IMR-90 (cell line): ENCODE data around the gene RPA3. TPM values are rescaled to one million over a fixed set of nuclear protein-coding genes. Genes with fewer than 3 reads are reported as not detected.

Source experiments
- ATAC-seq: fragments of 200-7000 bp; cut with Tn5 transposase; 2 replicates; pipeline ENCODE4 v1.9.1; 2020; ENCODE audit warnings: low read depth, mild to moderate bottlenecking, moderate library complexity
- BruUV-seq: library from RNA; stranded (reverse); fragments of 400-500 nt; replicated peaks from 2 replicates; lab custom pipeline; 2021; lab: Mats Ljungman, UMichigan
- CTCF ChIA-PET: fragments of 300-600 bp; formaldehyde crosslinking; extraction: SDS; loops from one replicate; lab custom pipeline; 2021; ENCODE audit warnings: antibody characterized with exemption; lab: Yijun Ruan, JAX
- POLR2A ChIA-PET: fragments of 300-600 bp; sonication (Branson Sonifier 250); formaldehyde crosslinking; loops from one replicate; lab custom pipeline; 2022; ENCODE audit warnings: antibody characterized with exemption; ENCODE audit not compliant: unreplicated experiment; lab: Charles Lee
- DNase-seq: peaks from one replicate; pipeline ENCODE4 v3.0.0; 2013
- H2AFZ ChIP-seq: replicated peaks from 2 replicates; pipeline ENCODE3; 2013; ENCODE audit warnings: low read length, mild to moderate bottlenecking; ENCODE audit not compliant: poor library complexity
- H2AK5ac ChIP-seq: 2 replicates; pipeline ENCODE4 v1.6.1; 2013; ENCODE audit warnings: low read depth, low read length, inconsistent platforms
- H2AK9ac ChIP-seq: replicated peaks from 2 replicates; pipeline ENCODE3; 2013; ENCODE audit warnings: mild to moderate bottlenecking, low read depth, low read length, moderate library complexity; ENCODE audit not compliant: poor library complexity
- H2BK120ac ChIP-seq: 2 replicates; pipeline ENCODE4 v1.6.1; 2013; ENCODE audit warnings: low read depth, low read length, inconsistent platforms
- H2BK15ac ChIP-seq: 3 replicates; pipeline ENCODE4 v1.6.1; 2013; ENCODE audit warnings: low read depth, low read length, inconsistent platforms
- H2BK20ac ChIP-seq: 2 replicates; pipeline ENCODE4 v1.6.1; 2013; ENCODE audit warnings: low read depth, mild to moderate bottlenecking, inconsistent platforms, low read length, moderate library complexity
- H2BK5ac ChIP-seq: 2 replicates; pipeline ENCODE4 v1.6.1; 2013; ENCODE audit warnings: mild to moderate bottlenecking, low read depth, low read length, inconsistent platforms; ENCODE audit not compliant: poor library complexity, severe bottlenecking
- H3K14ac ChIP-seq: replicated peaks from 2 replicates; pipeline ENCODE4 v1.6.1; 2013; ENCODE audit warnings: low read depth, low read length, inconsistent platforms
- H3K18ac ChIP-seq: 2 replicates; pipeline ENCODE4 v1.6.1; 2013; ENCODE audit warnings: low read depth, low read length, control low read depth
- H3K23ac ChIP-seq: 2 replicates; pipeline ENCODE4 v1.6.1; 2013; ENCODE audit warnings: low read depth, low read length, inconsistent platforms
- H3K27ac ChIP-seq: 2 replicates; pipeline ENCODE4 v1.5.1; 2013; ENCODE audit warnings: mild to moderate bottlenecking, control low read depth, low read length; ENCODE audit not compliant: insufficient read depth
- H3K27me3 ChIP-seq: 2 replicates; pipeline ENCODE4 v1.6.1; 2013; ENCODE audit warnings: low read length; ENCODE audit not compliant: control insufficient read depth, insufficient read depth
- H3K36me3 ChIP-seq: 2 replicates; pipeline ENCODE4 v1.6.1; 2013; ENCODE audit warnings: low read length, mixed read lengths; ENCODE audit not compliant: control insufficient read depth, insufficient read depth
- H3K4ac ChIP-seq: 2 replicates; pipeline ENCODE4 v1.6.1; 2013; ENCODE audit warnings: low read depth, low read length, inconsistent platforms
- H3K4me1 ChIP-seq: 2 replicates; pipeline ENCODE4 v1.6.1; 2013; ENCODE audit warnings: low read length, mixed read lengths; ENCODE audit not compliant: control insufficient read depth, insufficient read depth
- H3K4me2 ChIP-seq: 2 replicates; pipeline ENCODE4 v1.6.1; 2013; ENCODE audit warnings: low read depth, mild to moderate bottlenecking, control low read depth, low read length, moderate library complexity
- H3K4me3 ChIP-seq: 2 replicates; pipeline ENCODE4 v1.5.1; 2013; ENCODE audit warnings: low read depth, mild to moderate bottlenecking, control low read depth, low read length, moderate library complexity; ENCODE audit not compliant: insufficient read depth
- H3K56ac ChIP-seq: 2 replicates; pipeline ENCODE4 v1.6.1; 2013; ENCODE audit warnings: low read length, inconsistent platforms; ENCODE audit not compliant: insufficient read depth; ENCODE audit errors: extremely low read depth
- H3K79me1 ChIP-seq, 2 experiments: 2 replicates each; pipeline ENCODE4 v1.6.1; 2013; ENCODE audit warnings: low read length in 2 of 2, inconsistent platforms in 1 of 2, low read depth in 1 of 2
- H3K9ac ChIP-seq: 2 replicates; pipeline ENCODE4 v1.6.1; 2013; ENCODE audit warnings: low read depth, low read length, control low read depth
- H3K9me1 ChIP-seq: 2 replicates; pipeline ENCODE4 v1.6.1; 2013; ENCODE audit warnings: low read length, inconsistent platforms; ENCODE audit not compliant: insufficient read depth
- H3K9me3 ChIP-seq: 2 replicates; pipeline ENCODE4 v1.6.1; 2013; ENCODE audit warnings: low read length; ENCODE audit not compliant: control insufficient read depth, insufficient read depth
- H4K20me1 ChIP-seq: 2 replicates; pipeline ENCODE4 v1.6.1; 2013; ENCODE audit warnings: low read length, inconsistent platforms; ENCODE audit not compliant: insufficient read depth
- H4K5ac ChIP-seq: 2 replicates; pipeline ENCODE4 v1.6.1; 2013; ENCODE audit warnings: mild to moderate bottlenecking, low read depth, low read length, control low read depth
- H4K8ac ChIP-seq, 2 experiments: 2 replicates each; pipeline ENCODE4 v1.6.1; 2013; ENCODE audit warnings: low read depth in 2 of 2, low read length in 2 of 2, control low read depth in 1 of 2, inconsistent platforms in 1 of 2
- H4K91ac ChIP-seq: 2 replicates; pipeline ENCODE4 v1.6.1; 2013; ENCODE audit warnings: low read depth, low read length, inconsistent platforms; ENCODE audit not compliant: insufficient read depth
- BHLHE40 ChIP-seq: fragments of 150-350 bp; IDR thresholded peaks from 2 replicates; pipeline ENCODE4 v1.6.1; 2016; ENCODE audit warnings: mild to moderate bottlenecking, low read depth, low read length
- CEBPB ChIP-seq: IDR thresholded peaks from 2 replicates; pipeline ENCODE4 v1.6.1; 2012; ENCODE audit warnings: low read depth, low read length, improper control_type of control experiment
- CHD1 ChIP-seq: IDR thresholded peaks from 2 replicates; pipeline ENCODE4 v1.6.1; 2012; ENCODE audit warnings: low read depth, low read length, improper control_type of control experiment
- CTCF ChIP-seq: conservative IDR thresholded peaks from 2 replicates; pipeline ENCODE4 v1.5.1; 2012; ENCODE audit warnings: mild to moderate bottlenecking, low read depth, low read length, improper control_type of control experiment
- ELK1 ChIP-seq: fragments of 150-350 bp; IDR thresholded peaks from 2 replicates; pipeline ENCODE4 v1.6.1; 2016; ENCODE audit warnings: low read depth, mild to moderate bottlenecking, low read length, moderate library complexity, borderline replicate concordance
- FOS ChIP-seq: fragments of 150-350 bp; IDR thresholded peaks from 2 replicates; pipeline ENCODE4 v1.6.1; 2016; ENCODE audit warnings: low read depth, low read length
- NFE2L2 ChIP-seq: fragments of 150-350 bp; IDR thresholded peaks from 2 replicates; pipeline ENCODE4 v1.6.1; 2016; ENCODE audit warnings: low read depth, mild to moderate bottlenecking, low read length
- RAD21 ChIP-seq: IDR thresholded peaks from 2 replicates; pipeline ENCODE4 v1.6.1; 2012; ENCODE audit warnings: low read length, improper control_type of control experiment
- dilution Hi-C: fragments of 300-500 bp; cut with HindIII; formaldehyde crosslinking; loops from one replicate; pipeline ENCODE4 v1.14.3; 2018; ENCODE audit warnings: low sequenced_read_pairs; ENCODE audit not compliant: unreplicated experiment
- in situ Hi-C: fragments of 300-500 bp; cut with MboI; formaldehyde crosslinking; loops from 3 replicates; pipeline ENCODE4 v1.14.3; 2019; ENCODE audit warnings: low sequenced_read_pairs, inconsistent platforms, mixed read lengths
- intact Hi-C: fragments of 100-400 bp; cut with micrococcal nuclease; formaldehyde crosslinking; loops from 2 replicates; pipeline ENCODE4 v1.10.0; 2022
- polyA plus RNA-seq, 3 experiments: library from polyadenylated mRNA; depleted of rRNA; stranded (reverse); fragments of >200 nt; gene quantifications; 2 replicates each; pipeline ENCODE4 v1.2.3, GENCODE V29; 2012; ENCODE audit warnings: low replicate concordance in 1 of 3
- total RNA-seq: library from RNA; depleted of rRNA; stranded (reverse); fragments of >200 nt; gene quantifications from 2 replicates; pipeline ENCODE4 v1.2.3, GENCODE V29; 2012

Gene RPA3
- total and polyA plus RNA-seq, 2 of the 4 experiments (the other 2 are of a cell fraction): 12.7 to 21.1 TPM

- BruUV-seq: no TSS peak
- no peaks in the 10 kb centered on the region for H3K27me3 ChIP-seq
- H3K56ac ChIP-seq: no peak overlapping the region
- no peak overlapping the region for H2BK20ac ChIP-seq
- H4K91ac ChIP-seq: no peak overlapping the region
- no peaks in the 10 kb centered on the region for H3K9me3 ChIP-seq
- POLR2A ChIA-PET: no interaction called here
- no peaks in the 10 kb centered on the region for H4K20me1 ChIP-seq
- no peak overlapping the region for H4K5ac ChIP-seq
- TF ChIP-seq FOS (no peak), CHD1 (no peak), ELK1 (no peak), RAD21 (no peak), CTCF (no peak), BHLHE40 (no peak), NFE2L2 (no peak), CEBPB (no peak)
- dilution Hi-C loops (no loop called here), in situ Hi-C loops (loop anchor here (25.0 kb wide), 1 partner anchor 328 kb away; no protein-coding TSS in a partner anchor), intact Hi-C loops (no loop called here)
- no peak overlapping the region for H3K9ac ChIP-seq
- CTCF ChIA-PET: interaction anchor here (0.9 to 1.0 kb wide), 3 partner anchors 14 to 270 kb away, joined by 3 to 5 read pairs (median 3); no protein-coding TSS in a partner anchor
- H2BK5ac ChIP-seq: no peak overlapping the region
- no peak overlapping the region for H2AFZ ChIP-seq
- no peak overlapping the region for H3K4me3 ChIP-seq
- no peak overlapping the region for H2BK120ac ChIP-seq
- H3K27ac ChIP-seq: no peak overlapping the region
- H3K14ac ChIP-seq: no peak overlapping the region
- no peak for ATAC-seq
- no peaks in the 10 kb centered on the region; a peak in 1 of 4 replicates for H3K79me1 ChIP-seq
- H3K4ac ChIP-seq: no peak overlapping the region
- H2BK15ac ChIP-seq: no peak overlapping the region
- no peaks in the 10 kb centered on the region for H3K36me3 ChIP-seq
- DNase-seq: no peak
- no peak overlapping the region for H2AK5ac ChIP-seq
- H3K4me2 ChIP-seq: no peak overlapping the region
- no peak overlapping the region for H2AK9ac ChIP-seq
- no peak overlapping the region for H3K18ac ChIP-seq
- H3K9me1 ChIP-seq: no peaks in the 10 kb centered on the region; the same call in 1 of the 2 replicates
- H4K8ac ChIP-seq: no peak overlapping the region
- H3K23ac ChIP-seq: no peak overlapping the region
- peaks cover 8% of the 10 kb centered on the region for H3K4me1 ChIP-seq
Measured at GRCh38 chr7:7765422-7765821, 47.0 kb upstream of the RPA3 start.
